Stomach (tissue), 4 donors: Measurements from ENCODE around the gene PALM3.

Experiments
- CTCF ChIP-seq, 7 experiments: fragments of 450-650 bp in 4 of 7; fragments of 200-600 bp in 3 of 7; sonication (generic) in 3 of 7; IDR thresholded peaks; one replicate each; pipeline ENCODE4 v1.5.1; 2016 to 2019; ENCODE audit warnings: antibody characterized with exemption in 7 of 7, control low read depth in 2 of 7, mild to moderate bottlenecking in 1 of 7
- POLR2A ChIP-seq, 4 donors: fragments of 450-650 bp; IDR thresholded peaks; one replicate each; pipeline ENCODE4 v1.6.1; 2016; ENCODE audit warnings: antibody characterized with exemption in 4 of 4, control low read depth in 2 of 4, mild to moderate bottlenecking in 1 of 4, moderate library complexity in 1 of 4
- POLR2AphosphoS5 ChIP-seq, 3 donors: sonication (generic); formaldehyde crosslinking; IDR thresholded peaks; one replicate each; pipeline ENCODE4 v1.6.1; 2016; ENCODE audit warnings: antibody characterized with exemption in 3 of 3

GRCh38 chr19:14111486-14111885 is 49.6 kb upstream of the PALM3 start:
- TF ChIP-seq POLR2A (IDR thresholded peaks at IDR 0.05) (no peak), POLR2AphosphoS5 (IDR thresholded peaks at IDR 0.05) (no peak), CTCF (IDR thresholded peaks at IDR 0.05) (no peak)
